Muscle of leg (tissue), 11 donors: ENCODE results near the gene RIBC2. TPM values are rescaled to one million over a fixed set of nuclear protein-coding genes. Genes with fewer than 3 reads are reported as not detected.
A peak's percentile ranks its signal among the peaks of the same experiment; 100 is the strongest.

Experiments used
- DNase-seq: peaks from one replicate; pipeline ENCODE4 v3.0.0; 2013
- H3K27ac ChIP-seq: one replicate; pipeline ENCODE4 v1.5.1; 2013; ENCODE audit warnings: mild to moderate bottlenecking, low read length, control low read depth
- H3K27me3 ChIP-seq: one replicate; pipeline ENCODE4 v1.6.1; 2013; ENCODE audit warnings: low read length; ENCODE audit not compliant: control insufficient read depth, insufficient read depth
- H3K36me3 ChIP-seq: one replicate; pipeline ENCODE4 v1.6.1; 2013; ENCODE audit warnings: low read length; ENCODE audit not compliant: control insufficient read depth, insufficient read depth
- H3K4me1 ChIP-seq: one replicate; pipeline ENCODE4 v1.6.1; 2013; ENCODE audit warnings: low read length; ENCODE audit not compliant: control insufficient read depth, insufficient read depth
- H3K4me3 ChIP-seq: one replicate; pipeline ENCODE4 v1.5.1; 2013; ENCODE audit warnings: low read length, control low read depth
- H3K9me3 ChIP-seq: replicated peaks from 2 replicates; pipeline ENCODE4 v1.6.1; 2013; ENCODE audit warnings: low read depth, low read length; ENCODE audit not compliant: control insufficient read depth
- WGBS: methylation state at CpG from one replicate; pipeline ENCODE4 v1.1.5; 2013; ENCODE audit warnings: missing lambda C conversion rate; ENCODE audit not compliant: insufficient coverage; 5-methylcytosine and 5-hydroxymethylcytosine counted together
- polyA plus RNA-seq, 8 donors: library from polyadenylated mRNA; unstranded; fragments of 120-200 nt; gene quantifications; one replicate each; pipeline versions ENCODE4 v1.2.1 to v1.2.3, GENCODE V29; 2013; ENCODE audit warnings: inconsistent platforms in 1 of 8, low replicate concordance in 1 of 8; ENCODE audit not compliant: insufficient read length in 8 of 8, insufficient read depth in 1 of 8
- total RNA-seq: library from RNA; stranded (reverse); fragments of 120-200 nt; gene quantifications from one replicate; pipeline ENCODE4 v1.2.4, GENCODE V29; 2013

Gene RIBC2
- total and polyA plus RNA-seq, 9 donors = 1.4 to 3.2 (median 2.5) TPM

- Histone ChIP-seq H3K27me3 (no peaks in the 10 kb centered on the region), H3K4me3 (no peak overlapping the region), H3K4me1 (peaks cover 13% of the 10 kb centered on the region), H3K36me3 (no peaks in the 10 kb centered on the region), H3K9me3 (no peaks in the 10 kb centered on the region), H3K27ac (no peak overlapping the region)
- WGBS = 27% methylated on average over 3 of the region's 3 CpGs
- DNase-seq = peak; percentile 93
Measured at GRCh38 chr22:45465633-45466032, 52.1 kb downstream of the RIBC2 start.

DNA sequence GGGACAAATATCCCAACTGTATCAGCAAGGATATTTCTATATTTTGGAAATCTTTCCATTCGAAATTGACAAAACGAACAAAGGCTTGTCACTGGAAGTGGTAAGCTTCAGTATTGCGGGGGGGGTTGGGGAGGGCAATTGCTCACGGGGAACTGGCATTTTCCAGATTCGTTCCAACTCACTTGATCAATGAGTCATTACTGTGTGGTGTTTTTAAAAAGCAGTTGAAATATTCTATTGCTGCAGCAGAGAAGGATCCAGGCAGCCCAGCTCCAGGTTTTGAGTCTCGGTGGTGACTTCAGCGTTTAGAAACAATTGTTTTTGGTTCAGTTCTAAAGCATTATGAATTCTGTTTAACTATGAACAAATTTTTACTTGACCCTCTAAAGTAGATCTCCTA, 55.4 kb downstream of the RIBC2 start:
- no peaks in the 10 kb centered on the region for H3K27me3 ChIP-seq
- H3K4me3 ChIP-seq = no peak overlapping the region
- no peak overlapping the region for H3K27ac ChIP-seq
- no peaks in the 10 kb centered on the region for H3K36me3 ChIP-seq
- H3K4me1 ChIP-seq = peaks cover 13% of the 10 kb centered on the region
- no peaks in the 10 kb centered on the region for H3K9me3 ChIP-seq
- WGBS = 50% methylated on average over 2 of the region's 7 CpGs
- peak; percentile 39 for DNase-seq

- Histone ChIP-seq H3K9me3 (no peaks in the 10 kb centered on the region), H3K27me3 (no peaks in the 10 kb centered on the region), H3K4me3 (no peak overlapping the region), H3K36me3 (no peaks in the 10 kb centered on the region), H3K4me1 (peaks cover 13% of the 10 kb centered on the region), H3K27ac (peak overlapping the region; percentile 43)
- DNase-seq = peak; percentile 66
- 0% methylated on average over 1 of the region's 8 CpGs for WGBS
Measured at GRCh38 chr22:45469281-45470073, 56.0 kb downstream of the RIBC2 start.

GRCh38 chr22:45470871-45471270, 57.4 kb downstream of the RIBC2 start:
- no peaks in the 10 kb centered on the region for H3K27me3 ChIP-seq
- no peaks in the 10 kb centered on the region for H3K9me3 ChIP-seq
- no peak overlapping the region for H3K4me3 ChIP-seq
- H3K27ac ChIP-seq = no peak overlapping the region
- DNase-seq = no peak
- H3K4me1 ChIP-seq = peaks cover 20% of the 10 kb centered on the region
- H3K36me3 ChIP-seq = no peaks in the 10 kb centered on the region
- WGBS = 86% methylated on average over 6 of the region's 11 CpGs

DNA sequence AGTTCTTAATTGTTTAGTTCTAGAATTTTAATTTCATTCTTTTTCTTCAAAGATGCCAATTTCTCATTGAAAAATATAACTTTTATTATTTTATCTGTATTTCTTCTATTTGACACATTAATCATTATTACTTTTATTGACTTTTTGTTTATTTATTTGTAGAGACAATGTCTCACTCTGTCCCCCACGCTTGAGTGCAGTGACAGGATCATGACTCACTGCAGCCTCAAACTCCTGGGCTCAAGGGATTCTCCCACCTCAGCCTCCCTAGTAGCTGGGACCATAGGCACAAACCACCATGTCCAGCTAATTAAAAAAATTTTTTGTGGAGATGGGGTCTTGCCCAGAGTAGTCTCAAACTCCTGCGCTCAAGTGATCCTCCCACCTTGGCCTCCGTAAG, 58.9 kb downstream of the RIBC2 start:
- DNase-seq = no peak
- Histone ChIP-seq H3K36me3 (no peaks in the 10 kb centered on the region), H3K27ac (no peak overlapping the region), H3K27me3 (no peaks in the 10 kb centered on the region), H3K9me3 (no peaks in the 10 kb centered on the region), H3K4me3 (no peak overlapping the region), H3K4me1 (peaks cover 25% of the 10 kb centered on the region)
- WGBS = no CpG with 5 or more reads among the region's 3 CpGs

DNA sequence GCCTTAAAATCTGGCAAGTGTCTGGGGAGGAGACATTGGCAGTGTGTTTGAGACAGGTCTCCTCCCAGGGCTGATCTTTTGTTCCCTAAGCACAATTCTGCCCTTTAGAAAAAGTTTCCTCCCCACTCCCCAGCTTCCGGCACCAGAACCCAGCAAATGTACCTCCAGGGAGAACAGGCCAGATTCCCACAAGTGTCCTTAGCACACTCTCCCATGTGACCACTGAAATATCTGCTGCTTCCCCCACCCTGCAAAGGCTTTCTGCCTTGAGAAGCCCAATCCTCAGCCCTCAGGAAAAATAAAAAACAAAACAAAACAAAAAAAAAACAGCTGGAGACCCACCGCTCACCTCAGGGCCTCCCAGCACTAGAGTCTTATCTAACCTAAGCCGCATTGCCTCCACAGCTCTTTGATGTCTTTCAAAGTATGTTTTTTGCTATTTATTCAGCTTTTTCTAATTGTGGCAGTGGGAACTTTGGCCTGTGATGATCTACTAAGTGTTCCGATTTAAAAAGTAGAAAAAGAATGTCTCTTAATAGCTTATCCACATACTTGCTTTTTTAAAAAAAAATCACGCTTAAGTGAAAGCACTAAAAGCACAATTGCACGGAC, 60.2 kb downstream of the RIBC2 start:
- Histone ChIP-seq H3K4me3 (no peak overlapping the region), H3K27me3 (no peaks in the 10 kb centered on the region), H3K36me3 (no peaks in the 10 kb centered on the region), H3K4me1 (peaks cover 26% of the 10 kb centered on the region), H3K27ac (no peak overlapping the region), H3K9me3 (no peaks in the 10 kb centered on the region)
- DNase-seq = no peak
- WGBS = 65% methylated on average over 2 of the region's 6 CpGs

DNA sequence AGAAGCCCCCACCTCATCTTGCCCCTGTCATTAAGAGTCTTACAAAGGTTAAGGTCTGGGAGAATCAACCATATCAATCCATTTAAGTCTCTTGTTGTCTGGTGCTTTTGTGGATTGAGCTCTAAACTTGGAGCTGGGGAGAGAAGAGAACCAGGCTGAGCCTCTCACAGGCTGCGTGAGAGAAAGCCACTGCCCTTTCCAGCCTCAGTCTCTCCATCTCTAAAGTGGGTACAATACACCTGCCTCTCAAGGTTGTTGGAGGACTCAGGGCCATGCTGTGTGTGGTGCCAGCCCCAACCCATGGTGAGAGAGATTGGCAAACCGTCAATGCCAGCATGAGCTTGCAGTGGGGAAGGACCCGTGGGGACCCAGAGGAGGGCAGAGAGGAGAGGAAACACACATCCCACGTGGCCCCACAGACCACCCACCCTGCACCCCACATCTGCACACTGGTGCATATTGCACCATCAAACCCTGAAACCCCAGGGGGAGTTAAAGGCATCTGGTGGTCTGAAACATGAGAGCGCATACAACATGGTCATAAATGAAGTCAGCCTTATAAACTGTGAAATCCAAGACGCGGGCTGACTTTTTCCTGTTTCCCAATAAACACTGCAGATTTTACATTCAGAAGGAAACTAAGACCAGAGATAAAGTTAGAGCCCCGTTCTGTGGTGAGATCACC, 61.7 kb downstream of the RIBC2 start:
- Histone ChIP-seq H3K27me3 (no peaks in the 10 kb centered on the region), H3K9me3 (no peaks in the 10 kb centered on the region), H3K36me3 (no peaks in the 10 kb centered on the region), H3K4me3 (no peak overlapping the region), H3K4me1 (peaks cover 18% of the 10 kb centered on the region), H3K27ac (peak overlapping the region; percentile 20)
- WGBS = 80% methylated on average over 1 of the region's 8 CpGs
- DNase-seq = peak; percentile 75

DNA sequence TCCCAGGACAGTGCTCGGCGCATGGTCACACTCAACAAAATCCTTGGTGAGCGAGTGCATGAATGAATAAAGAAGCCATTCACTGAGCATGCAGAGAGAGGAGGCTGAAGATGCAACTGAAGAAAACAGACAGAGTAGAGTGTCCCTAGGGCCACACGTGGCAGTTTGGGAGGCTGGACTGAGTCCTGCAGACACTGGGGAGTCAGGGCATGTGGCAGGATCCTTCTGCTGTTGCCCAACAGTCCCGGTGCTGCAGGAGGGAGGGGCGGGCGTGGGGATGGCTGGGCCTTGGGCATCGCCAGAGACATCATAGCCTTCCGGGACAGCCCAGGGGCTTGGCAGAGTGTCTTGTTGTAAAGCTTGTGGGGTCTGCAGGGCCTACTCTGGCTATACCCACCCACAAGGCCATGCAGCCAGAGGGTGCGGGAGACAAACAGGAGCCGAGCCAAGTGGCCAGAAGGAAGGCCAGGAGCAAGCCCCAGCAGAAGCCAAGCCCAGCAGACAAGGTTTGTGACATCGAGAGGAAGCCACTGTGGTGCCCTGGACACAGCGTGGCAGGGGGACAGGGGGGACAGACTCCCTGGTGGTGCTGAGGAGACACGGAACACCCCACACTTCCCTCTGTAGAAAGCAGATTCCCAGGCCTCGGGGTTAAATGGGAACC, 62.5 kb downstream of the RIBC2 start:
- whole genome bisulfite sequencing = 59% methylated on average over 9 of the region's 15 CpGs
- Histone ChIP-seq H3K4me3 (no peak overlapping the region), H3K36me3 (no peaks in the 10 kb centered on the region), H3K27ac (peak overlapping the region; percentile 20), H3K9me3 (no peaks in the 10 kb centered on the region), H3K4me1 (peaks cover 18% of the 10 kb centered on the region), H3K27me3 (no peaks in the 10 kb centered on the region)
- no peak for DNase-seq

GRCh38 chr22:45476814-45477213, 63.3 kb downstream of the RIBC2 start:
- no peak for DNase-seq
- H3K36me3 ChIP-seq = no peaks in the 10 kb centered on the region
- H3K9me3 ChIP-seq = no peaks in the 10 kb centered on the region
- H3K4me3 ChIP-seq = no peak overlapping the region
- H3K27ac ChIP-seq = no peak overlapping the region
- no peaks in the 10 kb centered on the region for H3K27me3 ChIP-seq
- H3K4me1 ChIP-seq = peaks cover 18% of the 10 kb centered on the region
- 83% methylated on average over 4 of the region's 6 CpGs for WGBS
